Activated naive CD8-positive, alpha-beta T cell treated with anti-CD3 and anti-CD28 coated beads, Interleukin-2, amount 50 U/mL, for 24 hours (primary cell): ENCODE measurements around the gene SART3.
A peak's percentile ranks its signal among the peaks of the same experiment; 100 is the strongest.
"Not testable (repeated sequence)": the region's sequence is repeated elsewhere in the genome, so short reads cannot be mapped to it uniquely, and the experiment has no call there.

ENCODE experiments used
- ATAC-seq: fragments of 150-1000 bp; cut with Tn5 transposase; one replicate; pipeline ENCODE4 v1.10.0; 2021
- DNase-seq: peaks from one replicate; pipeline ENCODE4 v3.0.0; 2021
- H3K27ac Mint-ChIP-seq: one replicate; pipeline ENCODE4 v1.8.0; 2021; ENCODE audit warnings: mild to moderate bottlenecking, mixed read lengths
- H3K27me3 Mint-ChIP-seq: one replicate; pipeline ENCODE4 v1.8.0; 2021; ENCODE audit warnings: mixed read lengths
- H3K36me3 Mint-ChIP-seq: one replicate; pipeline ENCODE4 v1.8.0; 2021; ENCODE audit warnings: low read depth, mixed read lengths
- H3K4me1 Mint-ChIP-seq: one replicate; pipeline ENCODE4 v1.8.0; 2021; ENCODE audit warnings: mixed read lengths
- H3K4me3 Mint-ChIP-seq: one replicate; pipeline ENCODE4 v1.8.0; 2021; ENCODE audit warnings: mild to moderate bottlenecking, moderate library complexity, mixed read lengths
- H3K9me3 Mint-ChIP-seq: one replicate; pipeline ENCODE4 v1.8.0; 2021; ENCODE audit warnings: mixed read lengths

SART3 gene

DNA sequence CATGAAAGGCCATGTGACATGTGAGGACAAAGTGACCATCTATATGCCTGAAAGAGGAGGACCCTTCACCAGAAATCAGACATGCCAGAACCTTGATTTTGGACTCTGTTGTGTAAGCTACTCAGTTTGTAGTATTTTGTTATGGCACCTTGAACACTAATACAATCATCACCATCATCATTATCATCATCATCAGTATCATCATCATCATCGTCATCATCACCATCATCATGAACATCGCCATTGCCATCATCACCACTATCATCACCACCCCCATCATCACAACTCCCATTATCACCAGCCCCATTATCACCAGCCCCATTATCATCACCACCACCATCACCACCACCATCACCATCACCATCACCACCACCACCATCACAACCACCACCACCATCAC is 17.3 kb upstream of the SART3 start:
- Mint-ChIP-seq H3K36me3 (no peaks in the 10 kb centered on the region), H3K27me3 (peaks cover 3% of the 10 kb centered on the region), H3K4me1 (peaks cover 38% of the 10 kb centered on the region), H3K4me3 (no peak overlapping the region), H3K9me3 (peaks cover 9% of the 10 kb centered on the region), H3K27ac (no peak overlapping the region)
- DNase-seq (no peak), ATAC-seq (no peak)

DNA sequence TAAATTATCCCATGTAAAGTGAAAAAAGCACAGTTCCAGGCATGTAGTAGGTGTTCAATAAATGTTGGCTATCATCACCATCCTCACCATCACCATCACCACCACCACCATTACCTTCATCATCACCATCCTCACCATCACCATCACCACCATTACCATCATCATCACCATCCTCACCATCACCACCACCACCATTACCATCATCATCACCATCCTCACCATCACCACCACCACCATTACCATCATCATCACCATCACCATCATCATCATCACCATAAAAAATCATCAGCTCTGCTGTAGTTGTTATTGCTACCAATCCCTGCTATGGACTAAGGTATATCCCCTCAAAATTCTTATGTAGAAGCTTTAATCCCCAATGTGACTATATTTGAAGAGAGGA is 16.5 kb upstream of the SART3 start:
- no peak for DNase-seq
- Mint-ChIP-seq H3K4me3 (no peak overlapping the region), H3K36me3 (no peaks in the 10 kb centered on the region), H3K4me1 (peaks cover 47% of the 10 kb centered on the region), H3K27me3 (peaks cover 3% of the 10 kb centered on the region), H3K9me3 (peaks cover 9% of the 10 kb centered on the region), H3K27ac (peak overlapping the region; percentile 33)
- no peak for ATAC-seq

DNA sequence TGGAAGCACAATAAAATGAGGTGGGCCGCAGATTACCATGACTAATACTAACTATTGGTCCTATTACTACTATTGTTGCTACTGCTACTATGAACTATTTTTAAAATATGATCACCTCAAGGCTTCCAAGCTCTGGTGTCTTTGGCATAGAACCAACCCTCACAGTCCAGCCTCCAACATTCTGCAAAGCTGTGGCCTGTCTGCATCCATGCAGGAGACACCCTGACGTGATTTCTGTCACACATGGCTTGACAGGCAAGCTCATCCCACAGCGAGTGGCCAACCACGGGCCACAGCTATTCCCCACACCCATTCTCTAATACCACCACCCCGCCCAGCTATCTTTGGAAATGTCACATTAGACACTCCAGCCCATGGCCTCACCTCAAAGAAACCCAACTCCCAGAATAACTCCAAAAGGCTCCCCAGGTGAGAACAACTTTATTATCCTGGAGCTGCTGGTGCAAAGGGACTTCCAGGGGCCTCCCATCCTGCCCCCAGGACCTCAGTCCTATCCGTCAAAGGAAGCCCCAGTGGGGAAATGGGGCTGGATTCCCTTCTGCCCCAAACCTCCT is 15.8 kb upstream of the SART3 start:
- H3K9me3 Mint-ChIP-seq = peaks cover 9% of the 10 kb centered on the region
- H3K27ac Mint-ChIP-seq = no peak overlapping the region
- H3K4me3 Mint-ChIP-seq = no peak overlapping the region
- H3K4me1 Mint-ChIP-seq = peaks cover 53% of the 10 kb centered on the region
- no peak for DNase-seq
- no peak for ATAC-seq
- peaks cover 3% of the 10 kb centered on the region for H3K27me3 Mint-ChIP-seq
- no peaks in the 10 kb centered on the region for H3K36me3 Mint-ChIP-seq

DNA sequence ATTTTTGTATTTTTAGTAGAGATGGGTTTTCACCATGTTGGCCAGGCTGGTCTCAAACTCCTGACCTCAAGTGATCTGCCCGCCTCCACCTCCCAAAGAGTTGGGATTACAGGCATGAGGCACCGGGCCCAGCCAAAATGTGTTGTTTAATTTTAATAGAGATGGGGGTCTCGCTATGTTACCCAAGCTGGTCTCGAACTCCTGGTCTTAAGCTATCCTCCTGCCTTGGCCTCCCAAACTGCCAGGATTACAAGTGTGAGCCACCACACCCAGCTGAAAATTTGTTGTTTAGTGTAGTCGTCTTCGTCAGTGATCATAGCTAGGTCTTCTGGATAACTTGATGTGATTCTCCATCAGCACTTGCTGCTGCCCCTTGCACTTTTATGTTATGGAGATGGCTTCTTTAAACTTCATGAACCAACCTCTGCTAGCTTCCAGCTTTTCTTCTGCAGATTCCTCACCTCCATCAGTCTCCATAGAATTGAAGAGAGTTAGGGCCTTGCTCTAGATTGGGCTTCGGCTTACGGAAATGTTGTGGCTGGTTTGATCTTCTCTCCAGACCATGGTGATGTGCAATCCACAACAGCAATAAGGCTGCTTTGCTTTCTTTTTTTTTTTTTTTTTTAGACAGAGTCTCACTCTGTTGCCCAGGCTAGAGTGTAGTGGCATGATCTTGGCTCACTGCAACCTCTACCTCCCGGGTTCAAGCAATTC is 14.4 kb upstream of the SART3 start:
- ATAC-seq (no peak), DNase-seq (no peak)
- peaks cover 9% of the 10 kb centered on the region for H3K9me3 Mint-ChIP-seq
- H3K27me3 Mint-ChIP-seq = peaks cover 3% of the 10 kb centered on the region
- no peak overlapping the region for H3K27ac Mint-ChIP-seq
- H3K4me1 Mint-ChIP-seq = peaks cover 64% of the 10 kb centered on the region
- no peak overlapping the region for H3K4me3 Mint-ChIP-seq
- H3K36me3 Mint-ChIP-seq = peaks cover 7% of the 10 kb centered on the region

DNA sequence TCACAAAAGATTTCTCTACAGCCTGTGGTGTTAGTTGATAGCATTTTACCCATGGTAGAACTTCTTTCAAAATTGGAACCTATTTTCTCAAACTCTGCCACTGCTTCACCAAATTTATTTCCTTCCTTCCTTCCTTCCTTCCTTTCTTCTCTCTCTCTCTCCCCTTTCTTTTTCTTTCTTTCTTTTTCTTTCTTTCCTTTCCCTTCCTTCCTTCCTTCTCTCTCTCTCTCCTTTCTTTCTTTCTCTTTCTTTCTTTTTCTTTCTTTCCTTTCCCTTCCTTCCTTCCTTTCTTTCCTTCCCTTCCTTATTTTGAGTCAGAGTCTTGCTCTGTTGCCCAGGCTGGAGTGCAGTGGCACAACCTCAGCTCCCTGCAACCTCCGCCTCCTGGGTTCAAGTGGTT is 13.3 kb upstream of the SART3 start:
- H3K36me3 Mint-ChIP-seq = peaks cover 11% of the 10 kb centered on the region
- H3K27ac Mint-ChIP-seq, H3K27me3 Mint-ChIP-seq, H3K9me3 Mint-ChIP-seq, ATAC-seq, DNase-seq, H3K4me3 Mint-ChIP-seq: not testable (repeated sequence)
- H3K4me1 Mint-ChIP-seq = peaks cover 72% of the 10 kb centered on the region

DNA sequence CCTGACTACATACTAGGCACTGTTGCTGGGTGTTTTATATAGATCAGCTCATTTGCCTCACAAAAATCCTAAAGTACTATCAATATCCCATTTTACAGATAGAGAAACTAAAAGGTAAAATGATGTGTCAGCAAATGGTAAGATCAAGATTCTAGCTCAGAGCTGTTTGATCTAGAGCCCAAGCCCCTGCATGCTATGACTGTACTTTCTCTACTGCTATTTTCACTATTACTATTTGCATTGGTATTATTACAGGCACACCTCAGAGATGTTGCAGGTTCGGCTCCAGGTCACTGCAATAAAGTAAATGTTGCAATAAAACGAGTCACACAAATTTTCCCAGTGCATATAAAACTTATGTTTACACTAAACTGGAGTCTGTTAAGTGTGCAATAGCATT is 12.3 kb upstream of the SART3 start:
- Mint-ChIP-seq H3K27ac (peak overlapping the region; percentile 22), H3K4me1 (peaks cover 74% of the 10 kb centered on the region), H3K36me3 (peaks cover 20% of the 10 kb centered on the region), H3K9me3 (no peaks in the 10 kb centered on the region), H3K4me3 (no peak overlapping the region), H3K27me3 (peaks cover 3% of the 10 kb centered on the region)
- ATAC-seq = peak; percentile 62
- no peak for DNase-seq

DNA sequence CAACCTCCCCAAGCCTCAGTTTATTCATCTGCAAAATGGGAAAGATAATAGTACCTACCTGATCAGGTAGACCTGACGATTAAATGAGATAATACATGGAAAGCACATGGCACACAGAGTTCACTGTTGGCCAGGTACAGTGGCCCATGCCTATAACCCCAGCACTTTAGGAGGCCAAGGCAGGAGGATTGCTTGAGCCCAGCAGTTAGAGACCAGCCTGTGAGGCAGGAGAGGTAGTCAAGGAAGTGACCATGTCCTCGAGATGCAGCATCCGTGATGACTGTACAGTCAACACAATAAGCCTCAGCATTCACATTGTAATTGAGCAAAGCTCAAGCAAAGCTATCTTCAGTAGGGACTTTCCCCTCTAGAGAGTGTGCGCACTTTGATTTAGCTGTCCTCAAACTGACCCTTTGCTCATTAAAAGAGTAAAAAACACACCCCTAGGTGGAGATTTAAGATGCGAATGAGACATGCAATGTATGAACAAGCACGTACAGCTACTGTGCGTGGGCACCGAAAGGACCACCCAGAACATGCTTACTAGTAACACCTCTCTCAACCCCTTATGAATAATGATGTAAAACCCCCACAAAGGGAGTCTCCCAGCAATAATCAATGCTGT is 11.3 kb upstream of the SART3 start:
- no peak overlapping the region for H3K27ac Mint-ChIP-seq
- H3K9me3 Mint-ChIP-seq = no peaks in the 10 kb centered on the region
- DNase-seq = no peak
- H3K36me3 Mint-ChIP-seq = peaks cover 29% of the 10 kb centered on the region
- H3K4me3 Mint-ChIP-seq = no peak overlapping the region
- peaks cover 81% of the 10 kb centered on the region for H3K4me1 Mint-ChIP-seq
- ATAC-seq = no peak
- H3K27me3 Mint-ChIP-seq = peaks cover 3% of the 10 kb centered on the region

DNA sequence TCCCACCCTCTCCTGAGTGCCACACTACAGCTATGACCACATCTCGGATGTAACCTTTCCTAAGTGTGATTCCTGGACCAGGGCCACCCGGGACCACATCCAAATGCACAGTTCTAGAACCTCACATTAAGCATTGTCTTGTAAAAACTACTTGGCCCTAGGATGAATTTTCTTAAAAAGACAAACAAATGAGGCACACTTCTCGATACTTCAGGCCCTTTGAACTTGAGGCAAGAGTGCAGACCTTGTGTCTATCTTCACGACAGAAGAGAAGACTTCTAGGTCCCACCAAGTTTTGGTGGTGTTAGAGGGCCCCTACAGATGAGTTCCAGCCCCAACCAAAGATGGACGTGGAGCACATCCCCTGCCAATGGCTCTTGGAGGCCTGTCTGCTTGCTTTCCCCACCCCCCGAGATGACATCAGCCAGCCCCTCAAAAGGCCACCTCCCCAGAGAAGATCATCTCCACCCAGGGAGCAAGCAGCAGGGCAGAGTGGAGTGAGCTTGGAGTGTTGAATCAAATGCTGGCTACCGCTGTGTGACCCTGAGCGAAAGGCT is 10.7 kb upstream of the SART3 start:
- H3K27ac Mint-ChIP-seq = no peak overlapping the region
- no peaks in the 10 kb centered on the region for H3K9me3 Mint-ChIP-seq
- no peak for ATAC-seq
- H3K4me3 Mint-ChIP-seq = no peak overlapping the region
- H3K4me1 Mint-ChIP-seq = peaks cover 84% of the 10 kb centered on the region
- no peak for DNase-seq
- H3K27me3 Mint-ChIP-seq = peaks cover 3% of the 10 kb centered on the region
- peaks cover 33% of the 10 kb centered on the region for H3K36me3 Mint-ChIP-seq

DNA sequence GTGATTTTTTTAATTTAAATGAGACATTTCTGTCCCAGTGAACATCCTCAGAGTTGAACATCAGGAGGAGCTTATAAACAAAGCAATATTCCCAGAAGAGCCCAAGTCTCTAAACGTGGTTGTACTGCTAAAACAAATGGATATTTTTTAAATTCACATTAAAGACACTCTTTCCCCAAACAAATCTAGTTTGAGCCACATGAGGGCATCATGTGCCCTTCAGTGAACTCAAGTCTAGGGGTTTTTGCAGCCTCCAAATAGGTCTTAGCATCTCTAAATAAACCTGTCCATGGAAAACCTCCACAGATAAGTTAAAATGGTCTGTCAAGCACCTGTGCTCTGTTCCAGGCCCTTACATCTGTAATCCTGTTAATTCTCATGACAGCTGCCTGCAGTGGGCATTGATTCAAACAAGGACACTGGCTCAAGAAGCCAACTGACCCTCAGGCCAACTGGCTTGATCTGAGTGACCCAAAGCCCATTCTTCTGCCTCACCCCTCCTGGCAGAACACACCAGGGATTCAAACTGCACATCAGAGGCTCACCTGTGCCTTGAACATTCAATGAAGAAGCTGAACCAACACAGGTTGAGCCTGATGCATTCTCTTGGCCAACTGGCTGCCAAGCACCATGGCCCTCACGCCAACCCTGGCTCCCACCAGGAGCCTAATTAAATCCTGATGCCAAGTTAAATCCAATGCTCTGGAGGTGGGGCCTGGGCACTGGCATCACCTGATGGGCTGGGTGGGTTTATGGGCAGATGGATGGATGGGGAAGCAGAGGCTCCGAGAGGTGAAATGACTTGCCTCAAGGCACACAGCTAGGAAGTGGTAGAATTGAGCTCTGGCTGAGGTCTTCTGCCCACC is 10.0 kb upstream of the SART3 start:
- H3K27ac Mint-ChIP-seq = peak overlapping the region; percentile 2
- H3K36me3 Mint-ChIP-seq = peaks cover 40% of the 10 kb centered on the region
- H3K4me1 Mint-ChIP-seq = peaks cover 88% of the 10 kb centered on the region
- DNase-seq = no peak
- H3K27me3 Mint-ChIP-seq = peaks cover 3% of the 10 kb centered on the region
- no peak for ATAC-seq
- H3K9me3 Mint-ChIP-seq = no peaks in the 10 kb centered on the region
- H3K4me3 Mint-ChIP-seq = no peak overlapping the region

DNA sequence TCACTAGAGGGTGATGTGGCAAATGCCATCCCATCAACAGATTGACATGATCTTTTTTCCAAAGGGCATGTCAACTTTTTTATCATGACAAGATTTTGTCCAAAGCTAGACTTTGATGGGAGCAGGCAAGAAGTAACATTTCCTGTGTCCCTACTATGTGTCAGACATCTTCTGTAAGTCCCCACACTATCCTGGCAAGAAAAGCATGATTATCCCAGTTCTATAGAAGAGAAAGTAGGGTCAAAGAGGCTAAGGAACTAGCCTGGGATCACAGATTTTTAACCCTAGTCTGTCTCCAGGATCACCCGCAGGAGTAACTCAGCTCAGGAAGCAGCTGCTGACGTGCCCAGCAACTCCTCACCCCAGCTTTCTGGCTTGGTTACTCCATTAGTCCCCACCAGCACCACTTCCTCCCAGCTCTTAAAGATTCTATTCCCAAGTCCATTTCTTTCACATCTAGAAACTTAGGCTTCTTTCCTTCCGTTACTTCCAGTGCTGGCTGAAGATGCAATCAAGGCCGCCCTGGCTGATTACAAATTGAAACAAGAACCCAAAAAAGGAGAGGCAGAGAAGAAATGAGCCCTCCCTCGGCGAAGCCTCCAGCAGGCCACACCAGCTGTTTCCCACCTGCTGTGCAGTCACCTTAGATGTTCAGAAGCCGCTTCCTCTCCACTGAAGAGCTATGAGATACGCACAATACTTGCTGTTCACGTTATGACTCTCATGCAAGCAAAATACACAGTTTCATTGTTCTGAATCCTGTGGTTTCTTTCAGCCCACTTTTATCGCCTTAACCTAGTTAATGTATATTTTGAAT is 7.6 kb upstream of the SART3 start:
- Mint-ChIP-seq H3K4me3 (peak overlapping the region; percentile 64), H3K36me3 (peaks cover 58% of the 10 kb centered on the region)

DNA sequence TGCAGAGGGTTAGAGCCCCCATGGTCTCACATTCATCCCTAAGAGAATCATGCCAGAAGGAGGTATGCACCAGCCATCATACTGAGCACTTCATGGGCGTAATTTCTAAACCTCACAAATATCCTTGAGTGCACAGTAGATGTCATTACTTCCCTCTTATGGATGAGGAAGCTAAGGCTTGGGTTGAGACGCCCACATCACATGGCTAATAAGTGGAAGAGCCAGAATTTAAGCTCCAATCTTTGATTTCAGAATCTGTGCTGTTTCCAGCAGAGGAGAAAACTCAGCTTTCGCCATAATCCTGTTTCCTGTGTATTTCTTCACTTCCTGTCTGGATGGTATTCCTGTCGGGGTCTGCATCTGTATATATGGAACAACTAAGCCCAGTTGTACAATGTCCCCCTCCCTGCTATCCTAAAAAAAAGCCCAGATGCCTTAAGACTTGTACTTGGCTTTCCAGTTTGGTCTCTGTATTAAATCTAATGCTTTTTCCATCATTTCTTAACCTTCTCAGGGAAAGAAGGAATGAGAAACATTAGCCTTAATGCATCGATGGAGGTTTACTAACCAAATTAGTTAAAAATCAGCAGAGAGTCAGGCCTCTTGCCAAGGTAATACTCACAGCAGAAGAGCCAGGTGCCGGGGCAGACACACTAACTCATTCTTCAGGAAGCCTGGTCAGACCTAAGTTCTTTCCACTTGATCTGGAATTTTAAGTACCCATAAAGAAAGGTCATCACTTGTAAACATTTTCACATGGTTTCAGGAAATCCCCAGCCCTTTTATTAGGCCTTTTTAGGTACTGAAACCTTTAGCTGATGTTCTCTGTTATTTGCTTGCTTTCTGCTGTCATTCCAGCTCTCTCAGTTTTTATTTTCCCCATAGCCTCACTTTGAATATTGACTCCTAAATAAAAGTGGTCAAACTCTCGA is 6.7 kb upstream of the SART3 start:
- Mint-ChIP-seq H3K4me1 (peaks cover 89% of the 10 kb centered on the region), H3K9me3 (no peaks in the 10 kb centered on the region), H3K27ac (peak overlapping the region; percentile 91), H3K36me3 (peaks cover 58% of the 10 kb centered on the region), H3K4me3 (no peak overlapping the region), H3K27me3 (no peaks in the 10 kb centered on the region)
- DNase-seq (no peak), ATAC-seq (no peak)

More for the DNA sequence above, 7.6 kb upstream of the SART3 start:
- Mint-ChIP-seq H3K9me3 (no peaks in the 10 kb centered on the region), H3K27me3 (no peaks in the 10 kb centered on the region), H3K4me1 (peaks cover 92% of the 10 kb centered on the region), H3K27ac (peak overlapping the region; percentile 91)
- DNase-seq (peak; percentile 49), ATAC-seq (peak; percentile 91)

DNA sequence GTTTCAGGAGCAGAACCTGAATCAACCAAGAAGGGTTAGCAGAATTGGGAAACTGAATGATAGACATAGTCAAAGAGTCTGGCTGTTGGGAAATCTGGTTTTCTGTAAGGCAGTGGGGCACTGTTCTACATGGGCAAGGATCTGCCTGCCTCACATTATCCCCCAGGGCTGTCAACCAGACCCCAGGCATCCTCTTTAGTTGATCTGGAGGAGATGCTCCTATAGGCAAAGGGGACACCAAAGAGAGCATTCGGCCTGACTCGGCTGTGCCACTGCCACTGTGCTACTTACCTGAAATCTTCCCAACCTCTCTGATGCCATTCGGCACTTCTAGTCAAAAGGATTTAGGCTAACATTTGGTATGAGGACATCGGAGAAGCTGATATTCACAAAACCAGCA is 5.5 kb upstream of the SART3 start:
- Mint-ChIP-seq H3K27ac (no peak overlapping the region), H3K27me3 (no peaks in the 10 kb centered on the region), H3K36me3 (peaks cover 58% of the 10 kb centered on the region), H3K4me1 (peaks cover 81% of the 10 kb centered on the region), H3K9me3 (no peaks in the 10 kb centered on the region), H3K4me3 (no peak overlapping the region)
- ATAC-seq (no peak), DNase-seq (no peak)

DNA sequence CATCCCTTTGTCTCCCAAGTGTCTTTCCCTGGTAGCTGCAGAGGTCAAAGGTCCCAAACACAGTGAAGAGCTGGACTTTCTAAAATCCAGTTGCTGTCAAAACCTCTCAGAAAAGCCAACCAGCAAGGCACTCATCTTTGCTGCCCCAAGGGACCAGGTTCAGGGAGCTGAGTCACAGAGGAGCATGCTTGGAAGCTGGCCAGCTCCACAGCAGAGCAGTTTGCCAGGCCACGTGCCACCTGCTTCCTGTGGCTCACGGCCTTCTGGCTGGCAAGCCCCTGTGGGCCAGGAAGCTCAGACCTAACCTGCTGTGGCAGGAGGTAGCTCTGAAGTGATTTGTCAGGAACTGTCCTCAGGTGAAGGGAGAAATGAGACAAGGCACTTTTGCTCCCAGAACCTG is 5.0 kb upstream of the SART3 start:
- DNase-seq = peak; percentile 57
- Mint-ChIP-seq H3K9me3 (no peaks in the 10 kb centered on the region), H3K4me1 (peaks cover 80% of the 10 kb centered on the region), H3K4me3 (no peak overlapping the region), H3K27me3 (no peaks in the 10 kb centered on the region), H3K36me3 (peaks cover 58% of the 10 kb centered on the region), H3K27ac (peak overlapping the region; percentile 41)
- no peak for ATAC-seq
